ENCODE results near the gene ZNF546. TPM values are rescaled to one million over a fixed set of nuclear protein-coding genes. Genes with fewer than 3 reads are reported as not detected.

Gene ZNF546
- total RNA-seq, 2 donors from 2014 or later, result 3.9 to 4.3 TPM

DNA sequence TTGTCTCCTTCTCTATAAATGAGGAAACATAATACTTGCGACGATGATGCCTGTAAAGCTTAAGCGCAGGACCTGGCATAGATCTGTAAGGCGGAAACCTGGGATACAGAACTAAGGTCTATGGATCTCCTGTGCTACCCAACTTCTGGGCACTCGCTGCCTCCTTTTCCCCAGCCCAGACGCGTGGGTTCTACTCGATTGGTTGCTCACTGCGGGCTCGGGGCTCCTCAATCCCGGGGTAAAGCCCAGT, 26.5 kb upstream of the ZNF546 start:
- H3K36me3 ChIP-seq, result peaks cover 32% of the 10 kb centered on the region

DNA sequence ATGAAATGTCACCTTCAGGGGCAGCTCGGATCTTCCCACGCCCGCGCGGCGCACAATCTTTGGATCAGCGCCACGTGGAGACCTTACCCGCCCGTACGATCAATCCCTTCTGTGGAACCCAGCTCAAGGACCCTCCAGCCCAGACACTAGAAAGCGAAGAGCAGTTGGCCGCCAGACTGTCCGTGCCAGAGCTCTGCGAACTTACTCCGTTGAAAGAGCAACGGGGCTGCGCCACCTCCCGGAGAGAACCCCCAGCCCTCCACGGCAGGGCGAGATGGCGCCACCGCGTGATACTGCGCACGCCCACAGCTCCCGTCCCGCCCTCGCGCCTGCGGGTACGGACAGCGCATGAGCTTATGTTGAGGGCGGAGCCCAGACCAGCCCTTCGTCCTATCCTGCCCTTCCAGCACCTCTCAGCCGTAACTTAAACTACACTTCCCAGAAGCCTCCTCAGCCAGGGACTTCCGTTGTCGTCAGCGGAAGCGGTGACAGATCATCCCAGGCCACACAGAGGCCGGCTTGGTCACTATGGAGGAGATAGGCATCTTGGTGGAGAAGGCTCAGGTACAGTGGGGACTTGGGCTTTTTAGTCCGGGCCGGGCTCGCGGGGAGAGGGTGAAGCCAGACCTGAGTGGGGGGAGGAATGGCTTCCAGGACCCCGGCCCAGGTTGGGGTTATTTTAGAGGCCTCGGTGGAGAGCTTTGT, 26.0 kb upstream of the ZNF546 start, which contains the start of gene PSMC4:
Gene PSMC4 (plus strand): TSS at position 491 of the 705 bp plus-strand sequence. CDS start 38 bp downstream, at position 529.
- TF ChIP-seq, protein P1, sequence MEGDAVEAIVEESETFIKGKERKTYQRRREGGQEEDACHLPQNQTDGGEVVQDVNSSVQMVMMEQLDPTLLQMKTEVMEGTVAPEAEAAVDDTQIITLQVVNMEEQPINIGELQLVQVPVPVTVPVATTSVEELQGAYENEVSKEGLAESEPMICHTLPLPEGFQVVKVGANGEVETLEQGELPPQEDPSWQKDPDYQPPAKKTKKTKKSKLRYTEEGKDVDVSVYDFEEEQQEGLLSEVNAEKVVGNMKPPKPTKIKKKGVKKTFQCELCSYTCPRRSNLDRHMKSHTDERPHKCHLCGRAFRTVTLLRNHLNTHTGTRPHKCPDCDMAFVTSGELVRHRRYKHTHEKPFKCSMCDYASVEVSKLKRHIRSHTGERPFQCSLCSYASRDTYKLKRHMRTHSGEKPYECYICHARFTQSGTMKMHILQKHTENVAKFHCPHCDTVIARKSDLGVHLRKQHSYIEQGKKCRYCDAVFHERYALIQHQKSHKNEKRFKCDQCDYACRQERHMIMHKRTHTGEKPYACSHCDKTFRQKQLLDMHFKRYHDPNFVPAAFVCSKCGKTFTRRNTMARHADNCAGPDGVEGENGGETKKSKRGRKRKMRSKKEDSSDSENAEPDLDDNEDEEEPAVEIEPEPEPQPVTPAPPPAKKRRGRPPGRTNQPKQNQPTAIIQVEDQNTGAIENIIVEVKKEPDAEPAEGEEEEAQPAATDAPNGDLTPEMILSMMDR (IDR thresholded peaks at IDR 0.05), result peak; percentile 30 to 84
- Histone ChIP-seq H3K4me3 (peak within 1 kb of the TSS; percentile 81 to 97), H3K4me1 (peaks cover 0 to 27% of the 10 kb centered on the region in 2 donors)

More for the DNA sequence above, 26.5 kb upstream of the ZNF546 start:
- Histone ChIP-seq H3K9me3 (no peaks in the 10 kb centered on the region), H3K4me1 (peaks cover 0 to 27% of the 10 kb centered on the region in 2 donors), H3K27me3 (no peaks in the 10 kb centered on the region), H3K27ac (peak overlapping the region; percentile 92 to 94), H3K4me3 (peak overlapping the region; percentile 81 to 97)
- no peak for DNase-seq (ENCODE audit: low spot score)
- TF ChIP-seq, protein P1 (IDR thresholded peaks at IDR 0.05), result no peak

GRCh38 chr19:39971380-39972035, 25.4 kb upstream of the ZNF546 start:
- no peak for DNase-seq (ENCODE audit: low spot score)
- TF ChIP-seq, protein P1 (IDR thresholded peaks at IDR 0.05), result no peak

More for the DNA sequence above, 26.0 kb upstream of the ZNF546 start, which contains the start of gene PSMC4:
- Histone ChIP-seq H3K27me3 (no peaks in the 10 kb centered on the region), H3K36me3 (peaks cover 37% of the 10 kb centered on the region), H3K9me3 (no peaks in the 10 kb centered on the region), H3K27ac (peak within 1 kb of the TSS; percentile 92 to 94)
- peak; percentile 98 for DNase-seq (ENCODE audit: low spot score)

GRCh38 chr19:39974377-39975155, 22.3 kb upstream of the ZNF546 start:
- no peaks in the 10 kb centered on the region for H3K27me3 ChIP-seq
- no peak for DNase-seq (ENCODE audit: low spot score)
- TF ChIP-seq, protein P1 (IDR thresholded peaks at IDR 0.05), result no peak
- H3K4me3 ChIP-seq, result no peak overlapping the region
- H3K4me1 ChIP-seq, result peaks cover 0 to 19% of the 10 kb centered on the region in 2 donors
- H3K9me3 ChIP-seq, result no peaks in the 10 kb centered on the region
- H3K36me3 ChIP-seq, result peaks cover 69% of the 10 kb centered on the region
- no peak overlapping the region for H3K27ac ChIP-seq

More at GRCh38 chr19:39971380-39972035, 25.4 kb upstream of the ZNF546 start:
- Histone ChIP-seq H3K27ac (peak overlapping the region; percentile 92 to 94), H3K4me3 (peak overlapping the region; percentile 81 to 97), H3K36me3 (peaks cover 39% of the 10 kb centered on the region), H3K27me3 (no peaks in the 10 kb centered on the region), H3K4me1 (peaks cover 0 to 27% of the 10 kb centered on the region in 2 donors), H3K9me3 (no peaks in the 10 kb centered on the region)

DNA sequence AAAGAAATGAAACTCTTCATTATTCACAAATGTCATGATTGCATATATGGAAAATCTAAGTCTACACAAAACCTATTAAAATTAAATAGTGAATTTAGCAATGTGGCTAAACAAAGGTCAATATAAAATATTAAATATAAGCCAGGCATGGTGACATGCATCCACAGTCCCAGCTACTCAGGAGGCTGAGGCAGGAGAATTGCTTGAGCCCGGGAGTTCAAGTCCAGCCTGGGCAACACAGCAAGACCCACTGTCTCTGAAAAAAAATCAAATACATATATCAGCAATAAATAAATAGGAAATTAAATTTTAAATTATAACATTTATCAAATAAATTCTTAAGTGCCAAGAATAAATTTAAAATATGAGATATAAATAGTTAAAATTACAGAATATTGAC, 14.0 kb upstream of the ZNF546 start:
- Histone ChIP-seq H3K4me1 (no peaks in the 10 kb centered on the region), H3K9me3 (peaks cover 0 to 17% of the 10 kb centered on the region in 2 donors), H3K36me3 (peaks cover 38% of the 10 kb centered on the region)

More for the DNA sequence above, 14.0 kb upstream of the ZNF546 start:
- DNase-seq (ENCODE audit: low spot score), result no peak
- TF ChIP-seq, protein P1 (IDR thresholded peaks at IDR 0.05), result no peak
- Histone ChIP-seq H3K27me3 (no peaks in the 10 kb centered on the region), H3K27ac (no peak overlapping the region), H3K4me3 (no peak overlapping the region)

All from right atrium auricular region (tissue), 2 donors.